Measurements from ENCODE around the gene CACNA1D.
"Not testable (repeated sequence)": the region's sequence is repeated elsewhere in the genome, so short reads cannot be mapped to it uniquely, and the experiment has no call there.

CACNA1D gene

GRCh38 chr3:53618524-53618906 lies 124.1 kb downstream of the CACNA1D start:
- DNase-seq: no peak

DNA sequence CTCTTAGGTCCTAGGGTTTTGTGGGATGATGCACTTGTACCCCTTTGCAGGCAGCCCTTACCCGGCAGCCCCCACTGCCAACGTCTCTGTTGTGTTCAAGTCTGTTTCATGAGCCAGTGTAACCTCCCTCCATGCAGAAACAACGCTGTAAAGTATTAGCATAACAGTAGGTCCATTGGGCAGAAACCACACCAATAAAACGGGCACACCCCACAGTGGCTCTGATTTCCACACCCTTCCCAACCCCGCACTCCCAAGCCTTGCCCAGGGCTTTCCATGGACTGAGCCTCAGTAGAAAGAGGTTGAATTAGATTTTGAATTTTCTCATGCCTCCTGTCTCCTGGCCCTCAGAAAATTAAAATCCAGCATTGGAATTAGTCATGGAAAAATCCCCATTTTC lies 124.5 kb downstream of the CACNA1D start:
- DNase-seq: no peak

DNA sequence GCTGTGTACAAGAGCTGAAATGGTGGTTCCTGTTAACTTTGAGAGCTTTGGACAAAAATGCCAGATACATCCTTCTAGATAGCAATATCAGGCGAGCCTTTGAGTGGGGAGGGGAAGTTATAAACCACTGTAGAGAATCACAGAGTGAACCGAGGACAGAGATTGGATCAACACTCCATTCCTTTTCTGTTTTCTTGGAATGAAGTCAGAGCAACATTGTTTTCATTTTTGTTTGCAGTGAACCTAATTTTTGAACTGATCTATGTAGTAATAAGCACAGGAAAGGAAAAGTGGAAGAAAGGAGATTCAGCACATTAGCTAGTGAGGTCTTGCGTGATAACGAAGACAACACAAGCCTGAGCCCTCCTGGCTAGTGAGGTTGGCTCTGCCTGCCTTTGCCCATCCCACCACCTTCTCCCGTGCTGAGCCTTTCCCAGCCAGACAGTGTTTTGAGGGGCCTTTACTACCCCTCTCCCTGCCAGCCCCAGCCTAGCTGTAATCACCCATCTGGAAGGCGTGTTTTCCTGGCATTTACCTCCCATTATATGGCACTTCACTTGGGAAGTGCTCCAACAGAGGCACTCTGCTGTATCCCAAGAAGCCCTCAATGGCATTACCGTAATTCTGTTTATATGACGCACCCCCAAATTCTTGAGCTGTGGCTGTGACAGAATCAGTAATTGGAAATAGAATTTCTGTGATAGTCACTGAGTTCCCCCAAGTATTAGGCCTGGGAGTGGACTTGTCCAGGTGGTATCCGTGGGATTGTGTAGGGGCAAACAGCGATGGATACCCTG lies 129.8 kb downstream of the CACNA1D start:
- DNase-seq: no peak

DNA sequence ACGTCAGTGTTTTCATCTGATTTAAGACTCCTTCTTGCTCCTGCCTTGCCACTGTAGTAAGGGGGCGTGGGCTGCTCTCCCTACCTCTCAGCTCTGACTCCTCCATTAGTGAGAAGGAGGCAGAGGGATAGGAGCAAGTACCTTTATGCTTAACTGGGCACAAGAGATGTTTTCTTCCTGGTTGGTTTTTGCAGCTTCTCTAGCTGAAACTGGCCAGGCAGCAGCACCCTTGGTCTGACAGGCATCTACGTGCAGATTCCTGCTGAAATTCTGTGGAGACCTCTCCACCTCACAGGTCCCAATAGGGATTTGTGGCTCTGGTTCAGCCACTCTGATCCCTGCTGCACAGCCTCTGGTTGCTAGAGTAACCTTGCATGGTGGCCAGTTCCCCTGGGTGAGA lies 132.5 kb downstream of the CACNA1D start:
- no peak for DNase-seq

- no peak for DNase-seq
These were observed 134.4 kb downstream of the CACNA1D start for GRCh38 chr3:53628536-53629401.

DNA sequence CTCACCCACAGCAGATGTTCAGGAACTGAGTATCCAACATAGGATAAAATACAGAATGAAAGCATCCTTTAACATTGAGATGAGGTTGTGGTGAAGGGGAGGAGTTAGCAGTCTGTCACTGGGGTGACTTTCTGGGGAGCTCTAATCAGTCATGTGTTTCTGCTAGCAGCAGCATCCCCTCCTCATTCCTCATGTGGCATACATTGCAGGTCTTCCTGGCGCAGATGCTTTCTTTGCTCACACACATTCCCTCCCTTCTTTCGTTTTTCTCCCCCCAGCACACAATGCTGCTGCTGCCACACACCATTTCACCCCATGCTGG lies 135.0 kb downstream of the CACNA1D start:
- DNase-seq: no peak

DNA sequence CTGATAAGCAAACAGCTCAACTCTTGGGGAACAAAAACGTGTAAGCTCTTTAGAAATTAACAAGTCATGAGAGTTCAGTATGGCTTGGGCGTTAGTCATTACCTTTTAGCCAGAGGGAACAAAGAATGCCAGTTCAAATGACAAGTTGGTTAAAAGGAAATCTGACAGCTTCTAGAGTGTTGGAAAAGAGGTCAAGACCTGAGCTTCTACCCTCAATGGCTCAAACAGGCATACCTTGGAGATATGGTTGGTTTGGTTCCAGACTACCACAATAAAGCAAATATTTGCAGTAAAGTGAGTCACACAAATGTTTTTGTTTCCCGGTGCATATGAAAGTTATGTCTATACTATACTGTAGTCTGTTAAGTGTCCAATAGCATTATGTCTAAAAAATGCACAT lies 136.1 kb downstream of the CACNA1D start:
- no peak for DNase-seq

- DNase-seq: no peak
These were observed 138.9 kb downstream of the CACNA1D start for GRCh38 chr3:53633197-53633787.

DNA sequence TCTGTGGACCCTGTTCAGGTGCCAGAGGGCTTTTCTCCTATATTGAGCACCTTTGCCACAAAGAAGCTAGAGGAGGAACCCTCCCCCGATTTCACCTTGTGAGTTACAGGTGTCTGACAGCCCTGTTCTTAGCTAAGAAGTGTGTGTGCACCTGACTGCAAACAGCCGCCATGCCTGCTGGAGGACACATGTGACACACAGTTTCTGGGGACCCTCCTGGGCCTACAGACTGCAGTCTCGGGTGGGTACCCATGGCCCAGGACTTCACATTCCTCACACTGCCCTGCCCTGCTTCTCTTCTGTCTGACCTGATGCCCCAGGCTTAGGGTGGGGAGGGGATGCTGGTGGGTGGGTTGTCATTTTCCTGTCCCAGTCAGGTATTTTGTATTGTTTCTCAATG lies 140.6 kb downstream of the CACNA1D start:
- DNase-seq: no peak

- not testable (repeated sequence) for DNase-seq
These were observed 144.4 kb downstream of the CACNA1D start for GRCh38 chr3:53638806-53639205.

- DNase-seq: no peak
These were observed 147.0 kb downstream of the CACNA1D start for GRCh38 chr3:53641397-53641796.

DNA sequence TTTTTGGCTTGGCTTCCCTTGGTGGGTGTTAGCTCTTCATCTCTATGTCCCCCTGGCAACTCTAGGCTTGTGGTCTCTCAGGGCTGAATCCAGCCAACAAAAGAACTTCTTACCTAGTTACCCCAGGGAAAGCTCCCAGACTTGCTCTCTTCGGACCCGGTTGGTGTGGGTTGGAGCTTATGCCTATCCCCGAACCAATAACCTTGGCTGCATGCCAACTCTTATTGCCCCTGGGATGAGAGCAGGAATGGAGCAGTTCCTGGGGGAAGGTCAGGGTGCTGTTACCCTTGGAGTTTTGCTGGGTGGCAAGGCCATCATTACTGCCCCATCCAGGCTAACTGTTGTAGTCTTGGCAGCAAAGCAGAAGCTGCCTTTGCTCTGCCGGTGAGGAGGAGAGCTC lies 147.8 kb downstream of the CACNA1D start:
- no peak for DNase-seq

GRCh38 chr3:53643757-53644156 lies 149.3 kb downstream of the CACNA1D start:
- no peak for DNase-seq

DNA sequence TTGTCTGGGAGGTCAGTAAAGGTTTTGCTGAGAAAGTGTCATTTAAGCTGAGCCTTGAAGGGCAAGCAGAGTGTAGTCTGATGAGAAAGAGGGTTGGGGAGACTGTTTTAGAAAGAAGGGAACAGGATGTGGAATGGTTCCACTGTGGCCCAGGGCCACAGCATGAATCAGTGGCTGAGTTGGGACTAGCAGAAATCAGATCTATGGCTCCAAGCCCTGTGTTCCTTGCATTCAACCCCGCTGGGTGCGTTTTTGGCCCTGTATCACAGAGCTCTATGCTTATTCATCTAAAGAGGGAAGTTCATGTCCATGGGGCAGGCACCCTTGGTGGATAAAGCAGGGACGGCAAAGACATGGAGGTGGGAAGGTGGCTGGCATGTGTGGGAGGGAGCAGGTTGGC lies 151.3 kb downstream of the CACNA1D start:
- no peak for DNase-seq

DNA sequence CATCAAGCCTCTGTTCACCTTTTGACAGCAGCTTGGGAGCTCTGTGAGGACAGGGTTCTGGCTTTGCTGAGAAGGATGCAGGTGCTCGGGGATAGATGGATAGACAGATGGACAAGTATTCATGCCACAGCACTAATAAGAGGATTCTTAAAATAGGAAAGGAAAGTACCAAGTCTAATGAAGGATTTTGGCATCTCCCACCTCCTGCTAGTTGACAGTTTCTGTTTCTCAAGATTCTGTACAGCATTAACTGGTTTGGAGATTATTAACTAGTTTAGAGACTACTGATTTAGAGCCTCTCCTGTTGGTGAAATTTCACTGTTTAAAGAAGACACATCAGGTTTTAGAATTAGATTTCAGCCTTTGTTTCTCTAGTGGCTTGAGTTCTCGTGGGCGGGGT lies 152.3 kb downstream of the CACNA1D start:
- DNase-seq: no peak

- DNase-seq: no peak
These were observed 155.4 kb downstream of the CACNA1D start for GRCh38 chr3:53649816-53650215.

GRCh38 chr3:53650424-53650823 lies 156.0 kb downstream of the CACNA1D start:
- DNase-seq: no peak

- no peak for DNase-seq
These were observed 156.7 kb downstream of the CACNA1D start for GRCh38 chr3:53650928-53651661.

DNA sequence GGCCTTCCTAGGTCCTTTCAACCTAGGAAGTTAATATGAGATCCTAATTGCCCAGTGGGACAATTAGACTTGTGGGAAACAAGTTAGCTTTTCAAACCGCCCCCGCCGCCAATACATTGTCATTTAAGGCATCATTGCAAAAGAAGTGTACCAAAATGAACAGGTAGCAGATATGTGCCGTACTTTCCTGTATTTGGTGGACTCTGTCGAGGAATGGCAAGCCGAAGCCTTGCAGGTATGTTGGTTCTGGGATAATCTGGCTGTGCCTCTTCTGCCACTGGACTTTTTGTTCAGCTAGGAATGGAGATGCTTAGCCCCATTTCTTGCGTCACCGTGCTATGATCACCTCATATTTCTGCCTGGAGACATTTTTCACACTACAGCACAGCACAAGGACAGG lies 157.5 kb downstream of the CACNA1D start:
- DNase-seq: no peak

DNA sequence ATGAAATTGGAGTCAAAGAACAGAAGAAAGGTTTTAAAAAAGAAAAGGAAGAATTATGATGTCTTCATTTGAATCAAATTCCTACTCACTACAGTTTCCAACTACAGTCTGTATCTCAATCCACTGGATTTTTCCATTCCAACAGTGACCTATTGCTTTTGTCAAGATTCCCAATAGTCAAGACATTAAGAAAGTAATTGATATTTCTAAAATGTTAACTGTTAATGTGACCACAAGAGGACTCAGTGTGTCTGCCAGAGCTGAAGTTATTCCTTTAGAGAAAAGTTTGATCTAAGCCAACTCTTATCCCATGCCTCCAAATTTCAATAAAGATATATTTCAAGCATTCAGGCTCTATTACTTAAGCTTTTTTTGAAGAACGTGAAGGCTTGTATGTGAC lies 163.2 kb downstream of the CACNA1D start:
- DNase-seq: no peak

- no peak for DNase-seq
These were observed 164.3 kb downstream of the CACNA1D start for GRCh38 chr3:53658613-53659193.

DNA sequence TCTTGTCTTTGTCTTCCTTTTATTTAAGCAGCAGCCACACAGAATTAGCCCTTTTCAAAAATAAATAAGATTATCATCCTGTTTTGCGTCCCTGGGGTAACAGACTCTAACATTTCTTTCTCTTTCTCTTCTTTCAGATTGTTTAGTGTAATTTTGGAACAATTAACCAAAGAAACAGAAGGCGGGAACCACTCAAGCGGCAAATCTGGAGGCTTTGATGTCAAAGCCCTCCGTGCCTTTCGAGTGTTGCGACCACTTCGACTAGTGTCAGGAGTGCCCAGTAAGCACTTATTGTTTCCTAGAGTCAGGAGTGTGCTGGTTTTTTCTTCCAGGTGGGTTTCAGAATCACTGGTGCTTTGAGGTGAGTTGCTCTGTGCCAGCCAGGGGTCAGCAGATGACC lies 165.6 kb downstream of the CACNA1D start:
- DNase-seq: no peak

GRCh38 chr3:53661480-53661879 lies 167.1 kb downstream of the CACNA1D start:
- DNase-seq: no peak
